ENCODE data around the gene TFDP1.

The TFDP1 gene

GRCh38 chr13:113632706-113633484 lies 48.3 kb downstream of the TFDP1 start:
- DNase-seq (ENCODE audit: low read depth), result no peak

DNA sequence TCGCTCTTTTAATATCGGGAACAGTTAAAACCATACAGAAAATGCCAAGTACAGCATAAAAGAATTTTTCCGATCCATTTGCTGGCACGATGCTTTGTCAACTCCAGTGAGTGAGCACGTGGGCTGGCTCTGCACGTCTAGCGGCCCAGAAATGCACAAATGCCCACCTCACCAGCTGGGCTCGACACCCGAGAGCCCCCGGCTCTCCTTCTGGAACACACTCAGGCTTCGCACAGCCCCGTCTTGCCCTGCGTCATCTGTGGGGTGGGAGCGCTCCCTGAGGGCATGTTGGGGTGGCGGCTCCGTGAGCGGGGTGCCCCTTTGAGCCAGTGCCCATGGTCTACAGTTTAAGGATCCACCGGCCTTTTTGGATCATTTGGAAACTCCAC lies 48.9 kb downstream of the TFDP1 start:
- DNase-seq (ENCODE audit: low read depth), result no peak

- DNase-seq (ENCODE audit: low read depth), result no peak
Measured at GRCh38 chr13:113634279-113635047, 49.9 kb downstream of the TFDP1 start.

DNA sequence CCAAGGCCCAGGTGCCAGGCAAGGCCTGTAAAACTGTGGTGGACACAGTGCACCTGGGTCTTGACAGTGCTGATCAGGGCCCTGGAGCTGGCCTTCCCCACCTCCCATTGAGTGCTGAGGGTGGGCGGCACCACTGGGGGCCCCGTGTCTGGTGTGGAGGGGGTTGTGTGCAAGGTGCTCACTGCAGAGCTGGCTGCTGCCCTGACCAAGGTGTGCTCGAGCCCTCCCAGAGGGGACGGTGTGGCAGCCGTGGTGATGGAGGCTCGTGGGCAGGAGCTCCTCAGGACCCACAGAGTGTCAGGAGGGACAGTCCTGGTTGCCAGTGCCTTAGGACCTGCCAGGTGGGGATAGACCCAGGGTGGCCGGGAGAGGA lies 50.5 kb downstream of the TFDP1 start:
- DNase-seq (ENCODE audit: low read depth), result no peak

DNA sequence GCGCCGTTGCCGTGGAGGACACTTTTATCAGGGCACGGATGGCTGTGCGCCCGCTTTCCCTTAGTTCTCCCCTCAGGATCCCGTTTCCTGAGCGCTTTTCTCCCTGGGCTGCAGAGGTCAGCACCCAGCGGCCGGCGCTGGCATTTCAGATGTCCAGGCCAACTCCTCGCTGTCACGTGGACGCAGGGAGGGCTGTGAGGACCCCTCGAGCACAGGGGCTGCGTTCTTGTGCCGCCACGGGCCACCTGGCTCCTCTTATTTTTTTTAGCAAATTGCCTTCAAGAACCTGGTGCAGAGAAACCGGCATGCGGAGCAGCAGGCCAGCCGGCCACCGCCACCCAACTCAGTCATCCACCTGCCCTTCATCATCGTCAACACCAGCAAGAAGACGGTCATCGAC lies 51.2 kb downstream of the TFDP1 start:
- DNase-seq (ENCODE audit: low read depth), result no peak

DNA sequence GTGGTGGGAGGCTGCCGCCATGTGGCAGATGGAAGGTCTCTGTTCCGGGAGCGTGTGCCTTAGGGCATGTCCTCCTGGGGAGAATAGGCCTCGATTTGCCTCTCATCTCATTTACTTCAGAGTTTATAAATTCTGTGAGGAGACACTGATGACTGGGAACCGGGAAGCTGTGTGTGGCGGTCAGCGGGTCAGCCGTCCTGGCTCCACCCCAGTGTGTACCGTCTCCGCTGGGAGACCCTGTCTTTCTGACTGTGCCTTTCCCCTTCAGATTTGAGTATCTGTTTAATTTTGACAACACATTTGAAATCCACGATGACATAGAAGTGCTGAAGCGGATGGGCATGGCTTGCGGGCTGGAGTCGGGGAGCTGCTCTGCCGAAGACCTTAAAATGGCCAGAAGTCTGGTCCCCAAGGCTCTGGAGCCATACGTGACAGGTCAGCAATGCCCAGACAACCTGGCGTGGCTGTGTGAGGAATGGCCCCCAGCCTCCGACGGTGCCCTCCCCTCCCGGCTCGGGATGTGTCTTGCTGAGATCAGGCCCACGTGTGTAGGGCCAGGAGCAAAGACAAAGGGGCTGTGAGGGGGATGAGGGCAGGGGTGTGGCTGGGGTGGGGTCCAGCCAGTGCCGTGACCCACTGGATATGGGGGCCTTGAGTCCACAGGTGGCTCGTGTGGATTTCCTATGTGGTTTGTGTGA lies 51.9 kb downstream of the TFDP1 start:
- DNase-seq (ENCODE audit: low read depth), result no peak

DNA sequence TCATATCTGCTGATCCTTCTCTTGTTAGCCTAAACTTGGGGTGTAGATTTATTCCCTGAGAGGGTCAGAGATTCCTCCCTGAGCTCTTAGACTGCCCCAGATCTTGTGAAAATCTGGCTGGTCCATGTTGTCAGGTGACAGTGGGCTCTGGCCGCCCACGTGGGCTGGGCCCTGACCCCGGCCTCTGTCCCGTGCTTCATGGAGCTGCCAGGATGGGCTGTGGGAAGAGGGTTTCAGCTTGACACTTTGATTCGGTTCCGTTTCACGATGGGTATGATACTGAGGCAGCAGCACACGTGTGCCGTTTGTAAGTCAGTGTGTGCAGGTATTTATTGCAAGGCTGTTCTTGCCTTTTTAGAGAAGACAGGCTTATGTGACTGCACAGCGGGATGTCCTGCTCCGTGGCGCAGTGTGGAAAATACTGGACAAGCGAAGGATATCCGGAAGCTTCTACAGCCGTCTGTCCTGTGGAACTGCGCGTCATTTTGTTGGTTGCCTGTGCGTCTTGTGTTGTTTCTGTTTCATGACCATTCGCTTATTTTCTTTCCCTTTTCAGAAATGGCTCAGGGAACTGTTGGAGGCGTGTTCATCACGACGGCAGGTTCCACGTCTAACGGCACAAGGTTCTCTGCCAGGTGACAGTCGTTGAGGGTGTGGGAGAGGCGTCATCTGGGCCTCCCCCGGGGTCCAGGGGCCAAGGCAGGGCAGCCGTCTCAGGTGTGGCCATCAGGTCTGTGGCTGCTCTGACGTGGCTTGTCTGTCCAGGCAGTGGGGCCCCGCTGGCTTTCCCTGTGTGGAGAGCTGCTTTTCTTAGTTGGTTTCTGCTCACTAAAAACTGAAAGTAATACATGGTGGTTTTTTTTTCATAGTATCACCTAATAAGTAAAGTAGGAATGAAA lies 53.0 kb downstream of the TFDP1 start:
- no peak for DNase-seq (ENCODE audit: low read depth)

DNA sequence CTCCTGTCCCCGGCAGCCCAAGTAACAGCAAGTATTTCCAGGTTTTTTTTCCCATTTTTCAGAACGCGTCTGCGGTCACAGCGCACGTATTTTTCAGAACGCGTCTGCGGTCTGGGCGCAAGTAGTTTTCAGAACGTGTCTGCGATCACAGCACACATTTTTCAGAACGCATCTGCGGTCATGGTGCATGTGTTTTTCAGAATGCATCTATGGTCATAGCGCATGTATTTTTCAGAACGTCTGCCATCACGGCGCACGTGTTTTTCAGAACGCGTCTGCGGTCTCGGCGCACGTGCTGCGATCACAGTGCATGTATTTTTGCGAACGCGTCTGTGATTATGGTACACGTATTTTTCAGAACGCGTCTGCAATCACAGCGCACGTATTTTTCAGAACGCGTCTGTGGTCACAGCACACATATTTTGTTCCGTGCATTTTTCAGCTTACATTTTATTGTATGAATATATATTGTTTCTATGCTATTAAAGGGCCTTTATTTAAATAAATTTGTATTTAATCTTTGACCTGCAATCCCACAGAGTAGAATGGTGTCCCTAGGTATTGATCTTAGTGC lies 53.7 kb downstream of the TFDP1 start:
- DNase-seq (ENCODE audit: low read depth), result no peak

GRCh38 chr13:113638806-113639205 lies 54.3 kb downstream of the TFDP1 start:
- no peak for DNase-seq (ENCODE audit: low read depth)

DNA sequence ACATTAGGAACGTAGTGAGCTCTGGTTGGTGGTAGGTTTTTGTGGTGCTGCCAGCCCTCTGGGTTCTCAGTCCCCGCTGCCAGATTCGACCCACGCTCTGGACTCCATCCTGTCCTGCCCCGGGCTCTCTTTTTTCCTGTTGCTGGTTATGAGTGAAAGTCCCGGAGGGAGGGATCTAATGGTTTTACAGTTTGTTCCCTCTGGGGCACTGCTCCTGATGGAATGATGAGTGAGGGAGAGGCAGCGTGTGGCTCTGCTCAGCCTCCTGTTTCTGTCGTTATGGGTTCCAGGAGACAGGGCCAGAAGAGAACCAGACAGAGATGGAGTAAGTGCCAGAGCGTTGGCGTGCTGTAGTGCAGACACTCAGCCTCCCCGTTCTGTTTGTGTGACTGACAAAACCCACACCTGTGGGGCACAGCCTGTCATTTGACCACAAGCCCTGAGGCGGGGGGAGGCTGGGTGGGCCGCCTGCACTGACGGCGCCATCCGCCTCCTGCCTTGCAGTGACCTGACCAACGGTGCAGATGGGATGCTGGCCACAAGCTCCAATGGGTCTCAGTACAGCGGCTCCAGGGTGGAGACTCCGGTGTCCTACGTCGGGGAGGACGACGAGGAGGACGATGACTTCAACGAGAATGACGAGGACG lies 55.2 kb downstream of the TFDP1 start:
- no peak for DNase-seq (ENCODE audit: low read depth)

GRCh38 chr13:113641426-113641825 lies 56.9 kb downstream of the TFDP1 start:
- DNase-seq (ENCODE audit: low read depth), result no peak

GRCh38 chr13:113642563-113642962 lies 58.0 kb downstream of the TFDP1 start:
- no peak for DNase-seq (ENCODE audit: low read depth)

DNA sequence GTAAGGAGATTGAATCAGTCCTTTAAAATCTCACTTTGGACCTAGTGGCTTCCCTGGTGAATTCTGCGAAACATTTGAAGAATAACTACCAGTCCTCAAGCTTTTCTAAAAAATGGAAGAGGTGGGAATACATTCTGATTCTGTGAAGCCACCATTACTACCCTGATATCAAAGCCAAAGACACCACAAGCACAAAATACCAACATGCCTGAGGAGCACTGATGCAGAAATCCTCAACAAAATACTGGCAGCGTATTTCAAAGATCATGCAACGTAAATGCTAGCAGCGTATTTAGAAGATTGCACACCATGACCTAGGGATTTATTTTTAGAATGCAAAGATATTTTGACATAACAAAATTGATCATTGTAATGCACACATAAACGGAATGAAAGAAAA lies 59.0 kb downstream of the TFDP1 start:
- DNase-seq (ENCODE audit: low read depth), result no peak

- no peak for DNase-seq (ENCODE audit: low read depth)
Measured at GRCh38 chr13:113644800-113645199, 60.2 kb downstream of the TFDP1 start.

GRCh38 chr13:113645329-113645728 lies 60.8 kb downstream of the TFDP1 start:
- no peak for DNase-seq (ENCODE audit: low read depth)

GRCh38 chr13:113646376-113646775 lies 61.8 kb downstream of the TFDP1 start:
- DNase-seq (ENCODE audit: low read depth), result no peak

DNA sequence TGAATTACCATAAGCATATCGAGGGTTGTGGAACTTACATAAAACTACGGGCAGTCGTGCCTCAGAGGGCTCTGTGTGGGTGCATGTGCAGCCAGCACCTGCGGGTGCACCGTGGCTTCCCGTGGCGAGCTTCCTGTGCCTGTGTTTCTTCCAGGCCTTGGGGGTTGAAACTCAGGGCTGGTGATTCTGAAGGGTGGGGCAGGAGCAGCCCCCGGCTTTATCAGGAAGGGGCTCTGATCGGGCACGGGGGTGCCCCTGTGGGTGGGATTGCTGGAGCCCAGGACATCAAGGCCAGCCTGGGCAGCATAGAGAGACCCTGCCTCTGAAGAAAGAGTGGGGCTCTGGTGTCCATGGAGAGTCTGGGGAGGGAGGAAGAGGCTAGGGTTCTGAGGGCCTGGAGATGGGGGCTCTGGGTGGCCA lies 62.4 kb downstream of the TFDP1 start:
- DNase-seq (ENCODE audit: low read depth), result no peak

GRCh38 chr13:113647351-113648215 lies 63.0 kb downstream of the TFDP1 start:
- DNase-seq (ENCODE audit: low read depth), result no peak

GRCh38 chr13:113648216-113648610 lies 63.7 kb downstream of the TFDP1 start:
- no peak for DNase-seq (ENCODE audit: low read depth)

GRCh38 chr13:113649212-113649611 lies 64.7 kb downstream of the TFDP1 start:
- DNase-seq (ENCODE audit: low read depth), result no peak
